Lower leg skin (tissue), 3 donors: ENCODE results near the gene GDF2.

Source experiments
- POLR2A ChIP-seq, 2 donors: fragments of 450-650 bp; IDR thresholded peaks; one replicate each; pipeline ENCODE4 v1.6.1; 2016 to 2017; ENCODE audit warnings: antibody characterized with exemption in 2 of 2, mild to moderate bottlenecking in 1 of 2, moderate library complexity in 1 of 2
- TF ChIP-seq, protein P1 (sequence below), 3 donors: fragments of 450-650 bp; IDR thresholded peaks; one replicate each; pipeline ENCODE4 v1.5.1; 2016; ENCODE audit warnings: antibody characterized with exemption in 3 of 3, mild to moderate bottlenecking in 3 of 3, moderate library complexity in 2 of 3

DNA sequence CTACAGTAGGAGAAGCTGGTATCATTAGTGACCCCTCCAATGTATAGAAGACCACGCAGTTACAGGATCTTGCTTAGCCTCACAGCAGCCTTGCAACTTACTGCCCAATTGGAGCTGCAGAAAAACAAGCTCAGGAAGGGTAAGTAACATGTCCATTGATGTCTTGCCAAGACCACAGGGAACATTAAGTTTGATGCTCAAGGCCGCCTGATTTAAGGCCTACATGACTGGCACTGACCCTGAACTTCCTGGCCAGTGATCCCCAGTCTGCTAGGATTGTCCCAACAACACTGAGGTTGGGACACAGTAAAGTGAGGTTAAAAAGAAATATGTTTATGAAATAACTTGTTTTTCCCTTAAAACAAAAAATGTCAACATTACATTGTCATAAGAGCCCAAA is 6.8 kb upstream of the GDF2 start:
- TF ChIP-seq, protein P1, sequence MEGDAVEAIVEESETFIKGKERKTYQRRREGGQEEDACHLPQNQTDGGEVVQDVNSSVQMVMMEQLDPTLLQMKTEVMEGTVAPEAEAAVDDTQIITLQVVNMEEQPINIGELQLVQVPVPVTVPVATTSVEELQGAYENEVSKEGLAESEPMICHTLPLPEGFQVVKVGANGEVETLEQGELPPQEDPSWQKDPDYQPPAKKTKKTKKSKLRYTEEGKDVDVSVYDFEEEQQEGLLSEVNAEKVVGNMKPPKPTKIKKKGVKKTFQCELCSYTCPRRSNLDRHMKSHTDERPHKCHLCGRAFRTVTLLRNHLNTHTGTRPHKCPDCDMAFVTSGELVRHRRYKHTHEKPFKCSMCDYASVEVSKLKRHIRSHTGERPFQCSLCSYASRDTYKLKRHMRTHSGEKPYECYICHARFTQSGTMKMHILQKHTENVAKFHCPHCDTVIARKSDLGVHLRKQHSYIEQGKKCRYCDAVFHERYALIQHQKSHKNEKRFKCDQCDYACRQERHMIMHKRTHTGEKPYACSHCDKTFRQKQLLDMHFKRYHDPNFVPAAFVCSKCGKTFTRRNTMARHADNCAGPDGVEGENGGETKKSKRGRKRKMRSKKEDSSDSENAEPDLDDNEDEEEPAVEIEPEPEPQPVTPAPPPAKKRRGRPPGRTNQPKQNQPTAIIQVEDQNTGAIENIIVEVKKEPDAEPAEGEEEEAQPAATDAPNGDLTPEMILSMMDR (IDR thresholded peaks at IDR 0.05) = no peak
- TF ChIP-seq POLR2A (IDR thresholded peaks at IDR 0.05) = no peak
